Prostate gland (tissue), 2 donors: Measurements from ENCODE around the gene KIF2C. TPM values are rescaled to one million over a fixed set of nuclear protein-coding genes. Genes with fewer than 3 reads are reported as not detected.

Experiments used
- DNase-seq: peaks from one replicate; pipeline ENCODE4 v3.0.0-alpha.2; 2019; ENCODE audit warnings: low spot score
- H3K27ac ChIP-seq, 2 donors: fragments of 200-600 bp; sonication (generic); 2 replicates each; pipeline ENCODE4 v1.5.1; 2017 to 2019
- H3K27me3 ChIP-seq: fragments of 200-600 bp; sonication (generic); replicated peaks from 2 replicates; pipeline ENCODE4 v1.5.1; 2019; ENCODE audit not compliant: insufficient read depth
- H3K36me3 ChIP-seq, 2 donors: fragments of 200-600 bp; sonication (generic); 1 replicate in 1 of 2; 2 replicates in 1 of 2; pipeline versions ENCODE4 v1.5.1 to v1.8.1; 2017 to 2019
- H3K4me1 ChIP-seq: fragments of 200-600 bp; sonication (generic); replicated peaks from 2 replicates; pipeline ENCODE4 v1.5.1; 2019
- H3K4me3 ChIP-seq, 2 donors: fragments of 200-600 bp; sonication (generic); 2 replicates each; pipeline ENCODE4 v1.5.1; 2017 to 2019
- H3K9me3 ChIP-seq: fragments of 200-600 bp; sonication (generic); 2 replicates; pipeline ENCODE4 v1.5.1; 2017
- CTCF ChIP-seq, 4 experiments: fragments of 200-600 bp in 2 of 4; fragments of 450-650 bp in 2 of 4; sonication (generic) in 2 of 4; IDR thresholded peaks; 1 replicate in 3 of 4; 2 replicates in 1 of 4; pipeline ENCODE4 v1.5.1; 2016 to 2019; ENCODE audit warnings: antibody characterized with exemption in 4 of 4, mild to moderate bottlenecking in 2 of 4, moderate library complexity in 2 of 4
- POLR2A ChIP-seq: fragments of 450-650 bp; IDR thresholded peaks from one replicate; pipeline ENCODE4 v1.6.1; 2016; ENCODE audit warnings: antibody characterized with exemption, mild to moderate bottlenecking
- POLR2AphosphoS5 ChIP-seq: sonication (generic); formaldehyde crosslinking; IDR thresholded peaks from one replicate; pipeline ENCODE4 v1.6.1; 2017; ENCODE audit warnings: antibody characterized with exemption
- WGBS: methylation state at CpG from one replicate; pipeline ENCODE4 v1.1.5; 2018; 5-methylcytosine and 5-hydroxymethylcytosine counted together
- intact Hi-C: fragments of 100-400 bp; cut with DNase I; formaldehyde crosslinking; loops from one replicate; pipeline ENCODE4 v1.14.2; 2022
- total RNA-seq, 2 donors: library from RNA; depleted of rRNA; stranded (reverse); fragments of >200 nt; gene quantifications; one replicate each; pipeline ENCODE4 v1.1.0, GENCODE V29; 2016

The KIF2C gene
- total RNA-seq, 2 donors from 2014 or later, result 3.5 to 13.2 TPM

- WGBS, result 10% methylated on average over 60 of the region's 71 CpGs
- DNase-seq, result no peak
Measured at GRCh38 chr1:44784094-44785028, 44.7 kb downstream of the KIF2C start.

DNA sequence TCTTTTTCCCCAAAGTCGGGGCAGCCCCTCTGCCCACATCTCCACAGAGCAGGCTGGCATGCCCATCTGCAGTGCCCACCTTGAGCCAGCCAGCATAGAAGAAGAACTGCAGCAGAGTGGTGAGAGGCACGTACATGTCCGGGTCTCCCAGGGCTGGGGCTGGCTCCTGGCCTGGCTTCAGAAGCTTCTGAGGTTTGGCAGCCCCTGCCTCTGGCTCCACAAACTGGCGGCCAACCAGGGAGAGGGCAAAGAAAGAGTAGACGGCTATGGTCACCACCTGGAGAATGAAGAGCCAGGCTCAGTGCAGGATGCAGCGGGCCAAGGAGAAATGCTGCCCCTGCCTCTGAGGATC lies 45.4 kb downstream of the KIF2C start:
- no peak overlapping the region for H3K27ac ChIP-seq
- no peak for TF ChIP-seq POLR2A
- H3K4me3 ChIP-seq, result no peak overlapping the region
- 64% methylated on average over 6 of the region's 6 CpGs for WGBS
- no peak for DNase-seq
- H3K36me3 ChIP-seq, result no peaks in the 10 kb centered on the region
- no peaks in the 10 kb centered on the region for H3K4me1 ChIP-seq
- no peaks in the 10 kb centered on the region for H3K9me3 ChIP-seq
- intact Hi-C loops, result loop anchor here (5.0 kb wide), 1 partner anchor 53 kb away; the partner anchor contains the start of gene RNU5D-1
- H3K27me3 ChIP-seq, result no peaks in the 10 kb centered on the region

More at GRCh38 chr1:44784094-44785028, 44.7 kb downstream of the KIF2C start:
- Histone ChIP-seq H3K36me3 (no peaks in the 10 kb centered on the region), H3K9me3 (no peaks in the 10 kb centered on the region), H3K27me3 (no peaks in the 10 kb centered on the region), H3K4me3 (peak overlapping the region; percentile 20 to 31), H3K27ac (peak overlapping the region in 1 of 2 donors; percentile 21), H3K4me1 (no peaks in the 10 kb centered on the region)
- no peak for TF ChIP-seq POLR2A
- no peak for TF ChIP-seq CTCF (IDR thresholded peaks at IDR 0.05)
- intact Hi-C loops, result loop anchor here (5.0 kb wide), 1 partner anchor 52 kb away; the partner anchor contains the start of gene RNU5D-1

DNA sequence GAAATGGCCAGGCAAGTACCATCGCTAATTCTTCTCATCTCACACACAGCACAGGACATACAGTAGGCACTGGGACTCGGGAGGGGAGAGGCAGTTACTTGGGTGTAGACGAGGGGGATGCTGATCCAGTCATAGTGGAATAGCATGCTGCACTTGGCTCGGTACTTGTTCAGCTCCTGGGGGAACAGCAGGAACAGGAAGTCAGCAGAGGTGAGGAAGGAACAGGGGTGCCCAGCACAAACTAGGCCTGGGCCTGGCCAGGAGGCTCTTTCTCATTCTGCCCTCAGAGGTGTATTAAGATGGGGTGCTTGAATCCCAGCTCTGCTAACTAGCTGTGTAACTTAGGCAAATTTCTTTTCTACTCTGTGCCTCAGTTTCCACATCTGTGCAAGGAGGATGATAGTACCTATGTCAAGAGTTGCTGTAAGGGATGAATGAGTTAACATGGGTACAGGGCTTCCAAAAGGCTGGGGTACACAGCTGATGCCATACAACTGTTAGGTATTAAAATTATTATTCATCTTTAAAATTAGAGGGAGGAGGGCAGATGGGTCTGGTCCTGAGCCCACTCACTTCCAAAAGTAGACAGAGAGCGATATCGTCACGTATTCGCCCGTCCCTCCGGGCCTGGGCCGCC lies 46.0 kb downstream of the KIF2C start:
- intact Hi-C loops, result loop anchor here (5.0 kb wide), 1 partner anchor 53 kb away; the partner anchor contains the start of gene RNU5D-1
- DNase-seq, result no peak
- peak overlapping the region in 1 of 2 donors; percentile 31 for H3K4me3 ChIP-seq
- WGBS, result 35% methylated on average over 11 of the region's 11 CpGs
- no peaks in the 10 kb centered on the region for H3K4me1 ChIP-seq
- no peaks in the 10 kb centered on the region for H3K9me3 ChIP-seq
- TF ChIP-seq POLR2AphosphoS5 (no peak), POLR2A (no peak), CTCF (IDR thresholded peaks at IDR 0.05) (no peak)
- H3K27ac ChIP-seq, result peak overlapping the region in 1 of 2 donors; percentile 24
- no peaks in the 10 kb centered on the region for H3K36me3 ChIP-seq
- H3K27me3 ChIP-seq, result no peaks in the 10 kb centered on the region

GRCh38 chr1:44786138-44786840 lies 46.7 kb downstream of the KIF2C start:
- DNase-seq, result peak; percentile 54
- H3K27ac ChIP-seq, result peak overlapping the region in 1 of 2 donors; percentile 24
- TF ChIP-seq POLR2AphosphoS5 (peak; percentile 47), POLR2A (no peak), CTCF (IDR thresholded peaks at IDR 0.05) (peak; percentile 91 to 99 (median 96))
- no peaks in the 10 kb centered on the region for H3K9me3 ChIP-seq
- intact Hi-C loops, result loop anchor here (5.0 kb wide), 1 partner anchor 54 kb away; the partner anchor contains the start of gene RNU5D-1
- 9% methylated on average over 22 of the region's 49 CpGs for WGBS
- no peaks in the 10 kb centered on the region for H3K27me3 ChIP-seq
- H3K36me3 ChIP-seq, result no peaks in the 10 kb centered on the region
- peak overlapping the region; percentile 21 to 31 for H3K4me3 ChIP-seq
- no peaks in the 10 kb centered on the region for H3K4me1 ChIP-seq
